Measurements from ENCODE around the gene NDUFB1. TPM values are rescaled to one million over a fixed set of nuclear protein-coding genes. Genes with fewer than 3 reads are reported as not detected.

Gene NDUFB1
- total RNA-seq, 1 donor: 286 TPM

DNA sequence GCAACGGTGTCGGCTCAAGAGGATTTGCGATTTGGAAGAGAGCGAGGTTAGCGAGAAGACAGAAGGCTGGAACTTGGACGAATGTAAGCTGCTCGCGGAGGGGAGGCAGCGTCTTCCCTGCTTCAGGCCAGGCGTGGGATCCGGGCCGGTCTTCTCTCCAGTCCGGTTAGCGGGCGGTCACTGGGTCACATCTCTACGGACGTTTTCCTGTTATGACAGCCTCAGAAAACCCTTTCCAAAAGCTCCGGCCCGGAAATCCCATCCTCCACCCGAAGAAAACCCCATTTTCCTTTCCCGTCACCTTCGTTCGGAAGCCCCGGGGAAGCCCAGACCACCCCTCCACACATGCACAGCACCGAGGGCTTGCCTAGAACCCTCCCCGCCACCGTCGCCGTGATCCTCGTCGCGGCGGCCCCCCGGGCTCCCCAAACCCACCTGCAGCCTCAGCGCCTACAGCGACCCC, 268 bp downstream of the NDUFB1 start:
- peak; percentile 51 for DNase-seq (ENCODE audit: low read depth)
- H3K4me3 ChIP-seq (ENCODE audit: low read depth, low read length): peak overlapping the region; percentile 95
- TF ChIP-seq, protein P1, sequence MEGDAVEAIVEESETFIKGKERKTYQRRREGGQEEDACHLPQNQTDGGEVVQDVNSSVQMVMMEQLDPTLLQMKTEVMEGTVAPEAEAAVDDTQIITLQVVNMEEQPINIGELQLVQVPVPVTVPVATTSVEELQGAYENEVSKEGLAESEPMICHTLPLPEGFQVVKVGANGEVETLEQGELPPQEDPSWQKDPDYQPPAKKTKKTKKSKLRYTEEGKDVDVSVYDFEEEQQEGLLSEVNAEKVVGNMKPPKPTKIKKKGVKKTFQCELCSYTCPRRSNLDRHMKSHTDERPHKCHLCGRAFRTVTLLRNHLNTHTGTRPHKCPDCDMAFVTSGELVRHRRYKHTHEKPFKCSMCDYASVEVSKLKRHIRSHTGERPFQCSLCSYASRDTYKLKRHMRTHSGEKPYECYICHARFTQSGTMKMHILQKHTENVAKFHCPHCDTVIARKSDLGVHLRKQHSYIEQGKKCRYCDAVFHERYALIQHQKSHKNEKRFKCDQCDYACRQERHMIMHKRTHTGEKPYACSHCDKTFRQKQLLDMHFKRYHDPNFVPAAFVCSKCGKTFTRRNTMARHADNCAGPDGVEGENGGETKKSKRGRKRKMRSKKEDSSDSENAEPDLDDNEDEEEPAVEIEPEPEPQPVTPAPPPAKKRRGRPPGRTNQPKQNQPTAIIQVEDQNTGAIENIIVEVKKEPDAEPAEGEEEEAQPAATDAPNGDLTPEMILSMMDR (IDR thresholded peaks at IDR 0.05; ENCODE audit: insufficient read depth, low read length): no peak

DNA sequence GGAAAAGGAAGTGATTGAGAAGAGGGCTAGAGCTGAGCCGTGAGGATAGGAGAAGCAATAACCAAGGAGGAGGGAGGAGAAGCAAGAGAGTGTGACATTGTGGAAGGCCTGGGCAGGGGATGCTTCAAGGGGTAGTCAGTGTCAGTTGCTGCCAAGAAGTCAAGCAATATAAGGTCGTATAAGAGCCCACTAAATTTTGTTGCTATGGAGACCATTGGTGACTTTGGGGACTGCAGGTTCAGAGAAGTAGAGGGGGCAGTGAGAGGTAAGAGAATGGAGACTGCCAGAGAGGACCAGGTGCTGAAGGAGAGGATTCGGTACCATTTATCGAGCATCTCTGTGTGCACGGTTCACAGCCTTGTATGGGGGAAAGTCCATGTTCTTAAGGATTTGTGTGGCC, 12.0 kb downstream of the NDUFB1 start:
- TF ChIP-seq, protein P1 (IDR thresholded peaks at IDR 0.05; ENCODE audit: insufficient read depth, low read length): no peak
- DNase-seq (ENCODE audit: low read depth): no peak
- no peak overlapping the region for H3K4me3 ChIP-seq (ENCODE audit: low read depth, low read length)

DNA sequence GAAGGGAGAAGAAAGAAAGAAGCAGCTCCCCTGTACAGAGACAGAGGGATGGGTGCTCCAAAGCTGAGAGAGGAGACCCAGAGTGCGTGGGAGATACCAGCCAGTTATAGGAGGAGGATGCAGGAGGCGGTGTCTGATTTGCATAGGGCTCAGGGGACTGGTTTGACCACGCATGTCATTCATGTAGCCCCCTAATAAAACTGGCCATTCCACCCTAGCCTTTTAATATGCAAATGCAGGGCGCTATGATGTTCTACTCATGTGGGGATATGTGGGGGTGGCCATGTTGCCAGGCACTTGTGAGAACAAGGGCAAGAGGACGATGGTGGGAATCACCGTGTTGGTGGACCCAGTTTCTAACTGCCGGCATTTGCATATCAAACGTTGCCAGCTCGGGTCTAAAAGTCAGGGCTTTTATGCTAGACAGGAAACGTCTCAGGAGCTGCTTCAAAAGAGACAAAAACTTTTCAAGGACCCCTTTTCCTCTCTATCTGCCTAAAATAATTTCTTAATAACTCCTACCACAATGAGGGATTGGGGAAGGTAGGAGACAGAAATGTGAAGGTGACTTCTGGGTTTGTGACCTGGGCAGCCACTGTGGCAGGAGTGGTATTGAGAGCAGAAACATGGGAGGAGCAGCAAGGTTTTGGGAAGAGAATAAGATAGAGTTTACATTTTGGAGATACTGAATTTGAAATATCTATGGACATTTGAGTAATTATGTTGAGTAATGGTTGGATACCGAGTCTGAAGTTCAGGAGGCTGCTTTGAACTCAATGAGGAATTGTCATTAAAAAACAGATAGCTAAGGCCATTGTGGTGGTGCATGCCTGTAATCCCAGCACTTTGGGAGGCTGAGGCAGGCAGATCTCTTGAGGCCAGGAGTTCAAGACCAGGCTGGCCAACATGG, 12.9 kb downstream of the NDUFB1 start:
- TF ChIP-seq, protein P1 (IDR thresholded peaks at IDR 0.05; ENCODE audit: insufficient read depth, low read length): no peak
- no peak overlapping the region for H3K4me3 ChIP-seq (ENCODE audit: low read depth, low read length)
- no peak for DNase-seq (ENCODE audit: low read depth)

DNA sequence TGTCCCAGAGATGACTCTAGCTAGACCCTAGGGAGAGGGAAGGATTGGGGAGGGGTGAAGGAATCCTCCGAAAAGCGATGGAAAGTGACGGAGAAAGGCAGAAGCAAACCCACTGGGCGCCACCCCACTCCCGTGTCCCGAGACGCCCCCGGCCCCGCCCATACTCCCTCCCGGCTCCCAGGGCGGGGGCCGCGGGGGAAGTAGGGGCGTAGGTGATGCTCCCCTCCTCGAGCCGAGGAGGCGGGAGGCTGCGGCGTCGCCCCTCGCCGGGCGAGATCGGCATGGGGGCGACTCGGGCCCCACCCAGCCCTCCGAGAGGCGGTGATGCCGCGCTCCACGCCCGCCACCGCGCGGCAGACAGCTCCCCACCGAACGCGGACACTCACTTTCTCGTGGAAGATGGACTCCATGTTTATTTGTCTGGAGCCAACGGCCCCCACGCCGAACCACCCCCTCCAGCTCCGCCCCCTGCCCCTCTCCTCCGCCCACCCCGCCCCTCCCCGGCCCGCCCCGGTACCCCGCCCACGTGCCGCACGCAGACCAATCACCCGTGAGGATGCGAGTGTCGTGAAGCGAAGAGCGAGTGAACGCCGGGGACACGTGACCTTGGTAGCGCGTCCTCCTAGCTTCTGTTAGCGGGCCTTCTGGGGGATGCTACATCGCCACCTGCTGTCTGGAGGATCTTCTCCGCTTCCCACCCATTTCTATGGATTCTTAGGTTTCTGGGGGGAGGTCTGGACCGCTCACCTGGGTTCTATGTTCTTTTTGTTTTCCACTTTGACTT, 15.2 kb downstream of the NDUFB1 start, which contains the start of gene ATXN3:
Gene ATXN3 (minus strand): TSS at position 440 of the 784 bp plus-strand sequence. CDS start 30 bp downstream, at position 410.
- peak; percentile 99 for DNase-seq (ENCODE audit: low read depth)
- peak within 1 kb of the TSS; percentile 76 for H3K4me3 ChIP-seq (ENCODE audit: low read depth, low read length)
- TF ChIP-seq, protein P1 (IDR thresholded peaks at IDR 0.05; ENCODE audit: insufficient read depth, low read length): peak; percentile 84

DNA sequence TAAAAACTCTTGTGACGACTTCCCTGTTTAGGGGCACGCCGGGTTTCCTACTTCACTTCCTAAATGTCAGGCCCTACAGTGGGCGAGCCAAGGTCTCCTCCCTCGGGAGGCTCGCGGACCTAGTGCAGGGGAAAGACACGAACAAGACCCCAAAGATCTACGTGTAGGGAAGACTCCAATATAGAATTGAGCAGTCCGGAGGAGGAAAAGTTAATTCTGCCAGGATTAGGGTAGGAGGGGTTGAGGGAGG, 15.7 kb downstream of the NDUFB1 start:
- TF ChIP-seq, protein P1 (IDR thresholded peaks at IDR 0.05; ENCODE audit: insufficient read depth, low read length): no peak
- peak overlapping the region; percentile 76 for H3K4me3 ChIP-seq (ENCODE audit: low read depth, low read length)
- DNase-seq (ENCODE audit: low read depth): no peak

DNA sequence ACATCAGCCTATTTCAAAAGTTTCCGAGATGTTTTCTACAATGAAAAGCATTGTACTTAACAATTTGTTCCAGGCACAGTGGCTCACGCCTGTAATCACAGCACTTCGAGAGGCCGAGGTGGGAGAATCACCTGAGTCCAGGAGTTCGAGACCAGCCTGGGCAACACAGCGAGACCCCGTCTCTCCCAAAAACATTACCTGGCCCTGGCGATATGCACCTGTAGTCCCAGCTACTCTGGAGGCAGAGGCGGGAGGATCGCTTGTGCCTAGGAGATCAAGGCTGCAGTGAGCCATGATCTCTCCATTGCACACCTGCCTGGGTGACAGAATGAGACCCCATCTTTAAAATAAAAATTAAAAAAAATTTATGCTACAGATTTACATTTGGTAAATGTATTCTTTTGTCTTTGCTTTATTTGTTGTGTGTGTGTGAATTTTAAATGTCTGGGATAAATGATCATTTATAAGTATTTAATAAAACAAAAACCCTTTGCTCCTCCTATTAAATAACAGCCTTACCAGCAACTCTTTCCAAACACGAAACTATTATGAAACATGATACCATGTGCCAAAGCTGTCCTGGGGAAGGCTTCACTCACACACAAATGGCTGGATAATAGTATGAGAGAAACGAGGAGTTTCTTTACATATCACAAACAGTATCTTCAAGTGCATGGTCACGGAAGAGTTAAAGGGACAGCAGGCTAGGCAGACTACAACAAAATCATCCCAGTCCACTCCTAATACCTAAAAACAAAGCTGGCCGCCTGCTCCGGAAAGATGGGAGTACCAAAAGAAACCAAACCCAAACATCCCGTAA, 16.2 kb downstream of the NDUFB1 start:
- DNase-seq (ENCODE audit: low read depth): no peak
- TF ChIP-seq, protein P1 (IDR thresholded peaks at IDR 0.05; ENCODE audit: insufficient read depth, low read length): no peak
- H3K4me3 ChIP-seq (ENCODE audit: low read depth, low read length): peak overlapping the region; percentile 76
